GM12872 (cell line): ENCODE results near the gene UMOD.

Experiments used
- TF ChIP-seq, protein P1 (sequence below): IDR thresholded peaks from 3 replicates; pipeline ENCODE4 v1.5.1; 2011; ENCODE audit warnings: low read depth, mild to moderate bottlenecking, low read length, moderate library complexity; ENCODE audit not compliant: insufficient read depth

Gene UMOD

DNA sequence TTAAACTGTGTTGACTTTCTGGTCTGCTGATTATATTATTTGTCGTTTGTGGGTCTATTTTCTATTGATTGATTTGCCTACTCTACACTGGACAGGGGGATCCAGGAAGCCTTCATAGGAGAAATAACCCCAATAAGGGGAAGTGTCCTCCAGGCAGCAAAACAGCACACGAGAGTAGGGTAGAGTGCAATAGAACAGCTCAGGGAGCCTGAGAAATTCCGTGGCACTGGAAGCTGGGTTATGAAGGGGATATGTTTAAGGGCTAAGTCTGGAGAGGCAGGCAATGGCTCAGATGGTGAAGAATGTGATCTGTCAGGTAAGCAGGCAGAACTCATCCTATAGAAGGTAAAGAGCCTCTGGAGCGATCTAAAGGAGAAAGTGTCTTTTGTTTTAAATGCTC is 46.1 kb downstream of the UMOD start:
- TF ChIP-seq, protein P1, sequence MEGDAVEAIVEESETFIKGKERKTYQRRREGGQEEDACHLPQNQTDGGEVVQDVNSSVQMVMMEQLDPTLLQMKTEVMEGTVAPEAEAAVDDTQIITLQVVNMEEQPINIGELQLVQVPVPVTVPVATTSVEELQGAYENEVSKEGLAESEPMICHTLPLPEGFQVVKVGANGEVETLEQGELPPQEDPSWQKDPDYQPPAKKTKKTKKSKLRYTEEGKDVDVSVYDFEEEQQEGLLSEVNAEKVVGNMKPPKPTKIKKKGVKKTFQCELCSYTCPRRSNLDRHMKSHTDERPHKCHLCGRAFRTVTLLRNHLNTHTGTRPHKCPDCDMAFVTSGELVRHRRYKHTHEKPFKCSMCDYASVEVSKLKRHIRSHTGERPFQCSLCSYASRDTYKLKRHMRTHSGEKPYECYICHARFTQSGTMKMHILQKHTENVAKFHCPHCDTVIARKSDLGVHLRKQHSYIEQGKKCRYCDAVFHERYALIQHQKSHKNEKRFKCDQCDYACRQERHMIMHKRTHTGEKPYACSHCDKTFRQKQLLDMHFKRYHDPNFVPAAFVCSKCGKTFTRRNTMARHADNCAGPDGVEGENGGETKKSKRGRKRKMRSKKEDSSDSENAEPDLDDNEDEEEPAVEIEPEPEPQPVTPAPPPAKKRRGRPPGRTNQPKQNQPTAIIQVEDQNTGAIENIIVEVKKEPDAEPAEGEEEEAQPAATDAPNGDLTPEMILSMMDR: no peak

DNA sequence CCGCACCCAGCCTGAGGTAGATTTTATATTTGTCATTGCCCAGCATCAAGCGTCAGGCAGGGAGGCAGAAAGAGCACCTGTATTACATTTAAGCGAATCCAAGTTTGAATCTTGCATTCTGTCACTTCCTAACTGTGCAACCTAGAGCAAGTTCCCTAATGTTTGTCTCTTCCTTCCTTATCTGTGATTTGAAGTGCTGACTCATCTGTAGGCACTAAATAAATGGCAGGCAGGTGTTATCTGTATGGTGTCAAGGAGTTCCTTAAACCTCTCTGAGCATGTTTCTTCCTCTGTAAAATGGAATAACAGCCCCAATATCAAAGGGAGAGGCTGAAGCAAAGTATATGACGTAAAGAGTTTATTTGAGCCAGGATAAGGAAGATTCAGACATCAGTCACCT is 49.5 kb downstream of the UMOD start:
- TF ChIP-seq, protein P1: no peak

DNA sequence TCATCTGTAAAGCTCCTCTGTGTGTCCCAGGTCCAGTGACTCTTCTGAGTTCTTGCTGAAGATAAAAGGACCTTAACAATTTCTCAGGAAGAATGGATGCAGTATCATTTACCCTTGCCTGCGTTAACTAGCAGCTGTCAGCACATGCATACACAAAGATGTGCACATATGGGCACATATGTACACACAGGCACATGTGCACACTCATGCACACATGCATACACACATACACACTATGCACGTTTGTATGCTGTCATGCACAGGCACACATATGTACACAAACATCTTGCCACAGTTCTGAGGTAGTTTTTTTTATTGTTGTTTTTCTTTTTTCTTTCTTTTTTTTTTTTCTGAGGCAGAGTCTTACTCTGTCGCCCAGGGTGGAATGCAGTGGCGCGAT is 50.1 kb downstream of the UMOD start:
- TF ChIP-seq, protein P1: no peak

DNA sequence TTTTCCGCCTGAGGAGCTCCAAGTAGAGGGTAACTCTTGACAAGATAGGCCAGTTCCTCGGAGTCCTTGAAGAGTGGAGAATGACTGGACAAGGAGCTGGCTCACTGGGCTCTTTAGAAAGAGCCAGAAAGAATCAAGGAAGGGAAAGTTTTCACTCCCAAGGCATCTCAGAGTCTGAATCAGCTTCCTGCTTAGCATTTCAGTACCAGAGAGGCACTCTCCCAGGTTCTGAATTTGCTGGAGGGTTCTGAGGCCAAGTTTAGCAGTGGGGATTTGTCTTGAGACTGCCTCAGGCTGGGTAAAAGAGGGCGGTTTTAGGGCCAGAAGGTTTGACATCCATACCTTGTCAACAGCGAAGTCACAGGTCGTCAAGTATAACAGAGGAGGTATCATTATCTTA is 50.7 kb downstream of the UMOD start:
- TF ChIP-seq, protein P1: no peak

DNA sequence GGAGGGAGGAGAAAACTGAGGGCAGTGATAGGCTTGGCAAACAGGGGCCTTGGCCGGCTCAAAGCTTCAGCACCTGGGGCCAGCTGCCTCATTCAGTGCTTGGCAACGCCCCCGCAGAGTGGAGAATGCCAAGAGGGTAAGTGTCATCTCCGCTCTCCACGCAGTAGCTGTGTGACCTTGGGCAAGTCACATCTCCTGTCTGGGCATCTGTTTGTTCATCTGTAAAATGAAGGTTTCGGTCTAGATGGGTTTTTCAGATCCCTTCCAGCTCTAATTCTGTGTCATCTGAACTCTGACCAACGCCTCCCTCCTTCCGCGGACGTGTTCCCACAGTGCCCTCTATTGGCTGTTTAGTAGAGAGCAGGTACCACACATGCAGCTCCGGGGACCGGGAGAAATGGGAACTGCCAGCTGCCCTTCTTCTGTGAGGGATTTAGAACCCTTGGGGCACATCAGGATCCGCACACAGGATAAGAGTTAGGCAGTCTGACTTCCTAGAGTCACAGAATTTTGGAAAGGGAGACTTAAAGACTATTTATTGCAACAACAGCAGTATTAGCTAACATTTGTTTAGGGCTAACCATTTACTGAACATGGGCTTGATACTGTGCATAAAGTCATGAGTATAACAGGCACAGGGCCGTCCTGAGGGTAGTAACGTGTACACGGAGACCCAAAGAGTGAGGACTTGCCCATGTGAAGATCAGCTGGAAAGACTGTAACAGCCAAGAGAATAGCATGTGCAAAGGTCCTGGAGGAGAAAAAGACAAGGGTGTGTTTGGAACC is 52.0 kb downstream of the UMOD start:
- TF ChIP-seq, protein P1: peak; percentile 85

DNA sequence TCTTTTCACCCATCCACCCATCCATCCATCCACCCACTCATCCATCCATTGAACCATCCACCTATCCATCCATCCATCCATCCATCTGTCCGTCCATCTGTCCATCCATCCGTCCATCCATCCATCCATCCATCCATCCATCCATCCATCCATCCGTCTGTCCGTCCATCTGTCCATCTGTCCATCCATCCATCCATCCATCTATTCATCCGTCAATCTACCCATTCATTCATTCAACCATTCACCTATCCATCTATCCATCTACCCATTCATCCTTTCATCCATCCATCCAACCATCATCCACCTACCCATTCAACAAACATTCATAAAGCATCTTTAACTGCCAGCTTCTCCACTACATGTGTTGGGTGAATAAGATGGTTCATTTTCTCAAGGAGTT is 54.1 kb downstream of the UMOD start:
- TF ChIP-seq, protein P1: no peak

DNA sequence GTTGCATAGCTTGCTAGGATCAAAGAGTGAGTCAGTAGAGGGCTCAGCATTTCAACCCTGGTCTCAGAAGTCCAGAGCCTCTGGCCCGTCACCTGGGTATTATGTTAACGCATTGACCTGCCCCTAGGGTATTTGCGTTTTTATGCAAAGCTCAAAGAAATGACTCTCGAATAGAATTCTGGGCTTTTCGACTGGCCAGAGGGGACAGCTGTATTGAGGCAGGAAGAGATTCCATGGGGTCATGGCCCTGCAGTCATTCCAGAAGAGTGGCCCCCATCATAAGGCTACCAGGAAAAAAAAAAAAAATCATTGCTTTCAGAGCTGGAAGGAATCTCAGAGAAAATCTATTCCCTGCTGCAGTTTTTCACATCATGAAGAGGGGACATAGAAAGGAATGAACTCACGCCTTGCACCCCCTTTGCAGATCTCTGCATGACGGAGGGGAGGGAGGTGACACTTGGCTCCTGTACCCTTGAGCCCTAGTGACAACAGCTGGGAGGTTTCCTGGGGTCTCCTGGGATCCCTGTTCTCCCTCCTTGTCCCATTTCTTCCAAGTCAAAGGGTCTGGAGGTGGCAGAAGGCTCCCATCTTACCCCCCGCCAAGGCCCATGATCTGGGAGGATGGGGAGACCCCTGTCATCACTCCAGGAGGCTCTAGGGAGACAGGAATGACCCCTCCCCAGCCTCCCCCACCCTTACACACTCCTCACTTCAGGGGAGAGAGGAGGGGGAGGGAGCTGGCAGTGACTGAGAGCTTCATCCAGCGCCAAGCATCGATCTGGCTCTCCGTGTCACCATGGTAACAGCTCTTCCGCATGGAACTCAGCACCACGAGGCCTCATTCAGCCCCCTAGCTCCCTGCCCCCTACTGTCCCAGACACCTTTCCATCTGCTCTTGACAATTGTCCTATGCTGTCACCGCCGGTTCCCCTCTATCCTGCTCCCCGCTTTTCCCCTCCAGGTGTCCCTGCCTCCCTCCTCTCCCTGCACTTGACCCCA is 61.0 kb downstream of the UMOD start:
- TF ChIP-seq, protein P1: no peak
